ENCODE measurements around the gene PPFIBP1. TPM values are rescaled to one million over a fixed set of nuclear protein-coding genes. Genes with fewer than 3 reads are reported as not detected.
A peak's percentile ranks its signal among the peaks of the same experiment; 100 is the strongest.

The PPFIBP1 gene
- total and polyA plus RNA-seq, 2 of the 8 experiments (the other 6 are each of a cell fraction or from before 2014, with no cell fraction given): 7.7 to 31.3 TPM

- TF ChIP-seq MAX (IDR thresholded peaks at IDR 0.05): no peak
- no peak for TF ChIP-seq RBBP5 (IDR thresholded peaks at IDR 0.05; ENCODE audit: borderline replicate concordance, low read depth, low read length)
- TF ChIP-seq POLR2AphosphoS5 (IDR thresholded peaks at IDR 0.05; ENCODE audit: low read depth, low read length): peak; percentile 52; the same call in 1 of the 2 replicates
- TF ChIP-seq TBP (IDR thresholded peaks at IDR 0.05; ENCODE audit: low read depth, low read length): no peak
- no peak for TF ChIP-seq TAF1 (IDR thresholded peaks at IDR 0.05; ENCODE audit: low read depth, low read length)
- no peak for TF ChIP-seq CBX5 (IDR thresholded peaks at IDR 0.05; ENCODE audit: low read depth, low read length)
- no peak for TF ChIP-seq SRF (IDR thresholded peaks at IDR 0.05; ENCODE audit: low read depth, low read length)
- no peak for TF ChIP-seq KDM5A (IDR thresholded peaks at IDR 0.05; ENCODE audit: low read length)
- 0 out of 2 replicates have a peak, but pooled peaks have one; percentile 13 for TF ChIP-seq SP1 (IDR thresholded peaks at IDR 0.05; ENCODE audit: low read depth, low read length)
- TF ChIP-seq SIRT6 (IDR thresholded peaks at IDR 0.05; ENCODE audit: low read length): no peak
- no peak for TF ChIP-seq CHD2 (IDR thresholded peaks at IDR 0.05; ENCODE audit: low read length)
- no peak for TF ChIP-seq EZH2 (IDR thresholded peaks at IDR 0.05; ENCODE audit: low read depth, low read length, severe bottlenecking)
- TF ChIP-seq RAD21 (IDR thresholded peaks at IDR 0.05 in 1 of 2, conservative IDR thresholded peaks at IDR 0.05 in 1 of 2; ENCODE audit: low read depth in 2 of 2, low read length in 2 of 2): no peak
- no peak for TF ChIP-seq POLR2A (IDR thresholded peaks at IDR 0.05; ENCODE audit: control extremely low read depth in 1 of 2, low read depth in 2 of 2, low read length in 2 of 2)
- no peak for TF ChIP-seq BACH1 (IDR thresholded peaks at IDR 0.05; ENCODE audit: low read length)
These were observed 1.1 kb downstream of the PPFIBP1 start (continued) for GRCh38 chr12:27524839-27525753.

All from H1 (cell line).